HG03354 (cell line): Measurements from ENCODE around the gene TMEM40.
A peak's percentile ranks its signal among the peaks of the same experiment; 100 is the strongest.
"Not testable (repeated sequence)": the region's sequence is repeated elsewhere in the genome, so short reads cannot be mapped to it uniquely, and the experiment has no call there.

ENCODE experiments used
- ATAC-seq: cut with Tn5 transposase; IDR thresholded peaks from one replicate; pipeline ENCODE4 v1.9.1; 2021; ENCODE audit warnings: mild to moderate bottlenecking; ENCODE audit not compliant: unreplicated experiment, poor library complexity, severe bottlenecking

TMEM40 gene, protein sequence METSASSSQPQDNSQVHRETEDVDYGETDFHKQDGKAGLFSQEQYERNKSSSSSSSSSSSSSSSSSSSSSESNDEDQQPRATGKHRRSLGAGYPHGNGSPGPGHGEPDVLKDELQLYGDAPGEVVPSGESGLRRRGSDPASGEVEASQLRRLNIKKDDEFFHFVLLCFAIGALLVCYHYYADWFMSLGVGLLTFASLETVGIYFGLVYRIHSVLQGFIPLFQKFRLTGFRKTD

GRCh38 chr3:12759097-12759679, at the start of gene TMEM40:
Gene TMEM40 (minus strand): TSS chr3:12759259. CDS start chr3:12749832, 9,427 bp downstream.
- ATAC-seq, result no peak

DNA sequence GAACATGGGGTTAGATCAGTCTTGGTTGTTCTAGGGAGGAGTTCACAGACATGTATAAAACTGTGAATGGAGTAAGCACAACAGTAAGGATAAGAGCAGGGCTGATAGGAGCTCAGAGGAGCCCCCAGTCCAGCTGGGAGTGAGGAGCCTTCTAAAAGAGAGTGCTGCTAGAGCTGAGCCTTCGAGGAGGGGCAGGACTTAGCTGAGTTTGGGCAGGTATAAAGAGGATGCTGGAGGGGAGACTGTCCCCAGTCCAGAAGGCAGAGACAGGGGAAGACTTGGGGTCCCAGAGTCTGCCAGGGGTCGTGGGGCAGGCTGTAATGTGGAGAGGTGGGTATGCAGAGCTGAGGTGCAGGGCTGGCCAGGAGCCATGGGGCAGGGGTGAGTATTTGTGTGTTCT, 49.5 kb upstream of the TMEM40 start:
- no peak for ATAC-seq

DNA sequence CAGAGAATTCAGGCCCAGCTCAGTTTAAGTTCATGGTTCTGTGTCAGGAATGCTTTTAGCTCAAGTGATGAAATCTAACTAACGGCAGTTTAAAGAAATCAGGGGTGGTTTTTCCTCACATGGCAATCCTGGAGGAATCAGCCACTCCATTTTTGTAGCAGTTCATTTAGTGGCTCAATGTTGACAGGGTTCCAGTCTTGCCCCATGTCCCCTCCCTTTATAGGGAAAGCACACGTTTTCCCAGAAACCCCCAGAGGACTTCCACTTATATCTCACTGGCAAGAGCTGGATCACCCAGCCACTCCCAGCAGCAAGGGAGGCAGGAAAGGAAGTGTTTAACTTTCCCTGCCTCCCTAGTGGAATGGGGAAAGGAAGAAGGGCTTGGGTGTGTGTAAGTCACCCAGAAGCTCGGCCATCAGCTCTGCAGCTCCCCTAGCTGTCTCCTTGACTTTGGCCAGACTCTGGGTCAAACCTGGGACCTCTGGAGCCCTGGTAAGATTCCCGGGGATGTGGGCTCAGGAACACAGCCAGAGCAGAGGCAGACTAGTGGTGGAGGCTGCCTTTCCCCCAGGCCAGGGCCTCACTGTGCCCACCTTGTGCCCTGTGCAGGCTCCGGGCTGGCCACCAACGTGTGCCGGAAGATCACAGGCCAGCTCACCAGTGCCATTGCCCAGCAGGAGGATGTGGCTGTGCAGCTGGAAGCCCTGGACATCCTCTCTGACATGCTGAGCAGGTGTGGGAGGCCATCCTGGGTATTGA, 48.7 kb upstream of the TMEM40 start:
- ATAC-seq, result no peak

GRCh38 chr3:12807066-12807465, 48.0 kb upstream of the TMEM40 start:
- ATAC-seq, result no peak

DNA sequence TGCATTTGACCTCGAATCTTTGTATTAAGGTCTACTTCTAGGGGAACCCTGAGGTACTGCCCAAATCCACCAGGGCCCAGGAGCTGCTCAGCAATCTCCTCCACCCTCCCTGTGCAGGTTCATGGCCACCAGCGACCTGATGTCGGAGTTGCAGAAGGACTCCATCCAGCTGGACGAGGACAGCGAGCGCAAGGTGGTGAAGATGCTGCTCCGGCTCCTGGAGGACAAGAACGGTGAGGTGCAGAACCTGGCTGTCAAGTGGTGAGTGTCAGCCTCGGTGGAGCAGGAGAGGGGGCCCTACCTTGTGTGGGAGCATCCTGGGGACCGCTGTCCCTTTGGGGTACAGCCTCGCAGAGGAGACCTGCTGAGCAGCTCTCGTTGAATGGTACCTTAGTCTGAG, 44.3 kb upstream of the TMEM40 start:
- ATAC-seq, result no peak

DNA sequence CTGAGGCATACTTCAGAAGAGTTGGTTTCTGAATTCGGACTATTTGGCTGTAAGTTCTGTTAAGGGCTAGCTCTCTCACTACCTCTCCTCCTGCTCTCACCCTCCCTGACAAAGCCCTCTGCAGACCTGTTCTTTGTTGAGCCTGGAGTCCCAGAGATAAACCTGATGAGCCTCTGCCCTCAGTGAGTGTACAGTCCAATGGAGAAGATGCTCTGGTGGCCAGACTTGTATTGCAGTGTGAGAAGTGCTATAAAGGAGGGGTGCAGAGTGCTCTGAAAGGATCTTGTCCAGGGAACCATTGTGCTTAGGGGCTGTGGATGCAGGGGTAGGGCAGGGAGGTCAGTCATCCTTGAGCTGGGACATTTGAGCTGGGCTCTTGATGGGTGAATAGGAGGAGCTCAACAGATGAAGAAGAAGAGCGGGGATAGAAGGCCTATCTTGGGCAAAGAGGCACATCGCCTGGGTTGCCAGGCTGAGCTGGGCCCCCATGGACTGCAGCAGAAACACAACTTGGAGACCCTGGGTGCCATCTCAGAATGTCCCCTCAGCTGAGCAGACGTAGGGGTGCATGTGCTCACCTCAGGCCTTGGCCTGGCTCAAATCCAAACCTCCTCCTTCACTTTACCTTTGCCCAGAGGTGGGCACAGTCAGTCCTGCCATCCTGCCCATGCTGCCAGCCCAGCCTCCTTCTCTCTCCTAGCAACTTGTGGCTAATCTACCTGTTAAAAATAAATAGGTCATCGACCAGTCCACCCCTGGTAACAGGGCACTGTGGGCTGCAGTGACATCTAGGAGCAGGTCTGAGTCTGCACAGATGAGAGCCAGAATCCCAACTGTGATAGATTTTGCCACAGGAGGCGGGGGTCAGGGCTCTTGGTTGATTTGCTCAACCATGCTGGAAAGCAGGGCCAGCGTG, 40.7 kb upstream of the TMEM40 start:
- no peak for ATAC-seq

DNA sequence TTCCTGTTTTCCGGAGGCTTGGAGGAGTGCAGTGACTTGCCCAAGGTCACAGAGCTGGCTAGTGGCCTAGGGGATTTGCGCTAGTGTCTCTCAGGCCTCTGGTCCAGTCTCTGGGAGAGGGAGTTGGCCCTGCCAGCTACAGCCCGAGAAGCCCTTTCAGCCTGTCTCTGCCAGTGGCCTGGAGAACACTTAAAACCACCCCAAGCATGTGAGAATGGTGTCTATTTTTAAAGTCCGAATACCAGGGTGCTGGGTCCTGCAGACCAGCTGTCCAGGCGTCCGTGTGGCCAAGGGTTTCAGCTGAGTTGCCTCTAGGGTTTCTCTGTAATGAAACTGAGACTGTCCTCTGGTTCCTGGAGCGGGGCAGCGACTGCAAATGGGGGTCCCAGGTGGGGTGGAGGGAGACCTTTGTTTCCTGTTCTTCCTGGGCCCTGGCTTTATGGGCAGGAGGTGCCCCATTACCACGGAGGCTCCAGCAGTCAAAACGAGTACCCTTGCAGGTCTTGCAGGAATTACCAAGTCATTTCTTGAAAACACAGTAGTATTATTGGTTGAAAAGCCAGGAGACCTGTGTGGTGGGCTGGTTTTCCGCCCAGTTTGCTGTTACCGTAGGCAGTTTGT, 39.6 kb upstream of the TMEM40 start:
- no peak for ATAC-seq

DNA sequence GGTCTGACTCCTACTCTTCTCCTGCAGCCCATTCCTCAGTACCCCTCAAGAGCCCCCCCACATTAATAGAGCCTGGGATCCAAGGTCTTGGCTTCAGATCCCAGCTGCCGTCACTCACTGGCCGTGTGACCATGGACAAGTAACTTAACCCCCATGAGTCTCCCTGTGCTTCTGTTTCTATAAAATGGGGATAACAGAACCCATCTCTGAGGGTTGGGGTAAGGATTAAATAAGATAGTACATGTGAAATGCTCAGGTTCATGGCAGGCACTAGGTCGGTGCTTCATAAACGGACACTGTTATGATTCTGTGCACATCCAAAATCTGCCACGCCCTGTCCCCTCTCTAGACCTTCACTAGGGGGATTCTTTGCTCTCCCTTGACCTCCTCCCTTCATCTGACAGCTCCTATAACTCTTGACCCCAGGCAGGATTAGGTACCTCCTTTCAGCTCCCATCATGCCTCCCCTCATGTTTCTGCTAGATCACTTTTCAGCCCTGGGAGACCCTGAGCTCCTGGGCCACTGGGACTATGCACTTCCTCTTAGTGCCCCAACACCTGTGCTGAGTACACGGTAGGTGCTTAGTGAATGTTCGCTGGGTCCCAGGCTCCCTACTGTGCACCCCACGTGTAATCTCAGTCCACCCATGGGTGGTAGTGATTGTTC, 39.0 kb upstream of the TMEM40 start:
- no peak for ATAC-seq

DNA sequence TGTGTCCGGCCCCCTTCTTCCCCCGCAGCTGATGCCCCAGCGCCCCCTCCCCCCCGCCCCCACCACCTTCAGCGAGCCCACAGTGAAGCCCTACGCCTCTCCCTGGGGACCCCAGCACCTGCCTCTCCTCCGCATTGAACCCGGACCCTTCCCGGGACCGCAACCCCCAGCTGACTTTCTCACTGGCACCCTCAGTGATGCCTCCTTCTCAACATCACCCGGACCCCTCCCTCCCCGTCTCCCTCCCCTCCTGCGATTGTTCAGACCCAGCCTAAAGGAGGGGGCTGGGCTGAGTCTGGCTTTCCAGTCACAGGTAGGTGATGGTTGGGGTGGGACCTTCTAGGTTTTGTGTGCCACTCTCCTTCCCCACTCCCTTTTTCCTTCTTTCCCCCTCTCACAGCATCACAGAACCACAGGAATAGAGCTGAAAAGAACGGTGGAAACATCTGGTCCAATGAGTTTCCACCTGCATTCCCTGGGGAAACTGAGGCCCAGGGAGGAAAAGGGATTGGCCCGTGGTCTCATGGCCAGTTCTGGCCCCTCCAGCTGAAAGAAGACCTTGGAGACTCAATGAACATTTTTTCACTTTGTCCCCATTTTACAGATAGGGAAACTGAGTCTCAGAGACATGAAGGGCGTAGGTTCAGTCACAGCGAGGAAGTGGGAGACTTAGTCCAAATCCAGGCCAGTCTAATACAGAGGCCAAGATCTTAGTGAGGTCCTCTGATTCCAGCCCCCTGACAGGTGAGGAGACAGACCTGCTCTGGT, 38.2 kb upstream of the TMEM40 start:
- ATAC-seq, result no peak

GRCh38 chr3:12796171-12797123, 37.4 kb upstream of the TMEM40 start, which contains the start of gene CAND2:
Gene CAND2 (plus strand): TSS chr3:12796680. CDS start chr3:12796721, 41 bp downstream.
- peak; percentile 47 for ATAC-seq

- ATAC-seq, result no peak
Observed at GRCh38 chr3:12793701-12794100, 34.6 kb upstream of the TMEM40 start.

- ATAC-seq, result no peak
Observed at GRCh38 chr3:12791430-12791829, 32.4 kb upstream of the TMEM40 start.

- ATAC-seq, result not testable (repeated sequence)
Observed at GRCh38 chr3:12787967-12788690, 29.1 kb upstream of the TMEM40 start.

GRCh38 chr3:12787346-12787745, 28.3 kb upstream of the TMEM40 start:
- not testable (repeated sequence) for ATAC-seq

DNA sequence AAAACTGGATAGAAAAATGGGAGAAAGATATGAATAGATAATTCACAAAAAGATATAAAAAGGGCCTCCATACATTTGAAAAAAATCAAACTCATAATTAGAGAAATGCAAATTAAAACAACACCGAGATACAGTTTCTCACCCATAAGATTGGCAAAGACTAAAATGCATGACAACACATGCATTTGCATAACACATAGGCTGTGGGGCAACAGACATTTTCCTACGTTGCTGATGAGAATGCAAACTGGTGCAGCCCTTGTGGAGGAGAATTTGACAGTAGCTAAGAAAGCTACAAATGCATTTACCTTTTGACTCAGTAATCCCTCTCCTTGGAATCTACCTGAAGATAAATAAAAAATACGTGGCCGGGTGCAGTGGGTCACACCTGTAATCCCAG, 26.0 kb upstream of the TMEM40 start:
- ATAC-seq, result no peak

GRCh38 chr3:12782172-12782815, 23.2 kb upstream of the TMEM40 start:
- ATAC-seq, result no peak
